Measurements from ENCODE around the gene PIGBOS1.
"Not testable (repeated sequence)": the region's sequence is repeated elsewhere in the genome, so short reads cannot be mapped to it uniquely, and the experiment has no call there.

PIGBOS1 gene

GRCh38 chr15:55290528-55291057, 28.3 kb downstream of the PIGBOS1 start:
- DNase-seq, result peak; percentile 94

GRCh38 chr15:55289746-55290527, 29.0 kb downstream of the PIGBOS1 start, which contains the start of gene RAB27A:
TSS of gene RAB27A (minus strand) at chr15:55289813. CDS start at chr15:55234934, 54,879 bp downstream.
- peak; percentile 89 for DNase-seq

- DNase-seq, result peak; percentile 79
Measured at GRCh38 chr15:55289011-55289745, 29.7 kb downstream of the PIGBOS1 start.

GRCh38 chr15:55288006-55288717, 30.8 kb downstream of the PIGBOS1 start:
- DNase-seq, result peak; percentile 51

- DNase-seq, result not testable (repeated sequence)
Measured at GRCh38 chr15:55286442-55287189, 32.3 kb downstream of the PIGBOS1 start.

- no peak for DNase-seq
Measured at GRCh38 chr15:55284426-55284825, 34.5 kb downstream of the PIGBOS1 start.

GRCh38 chr15:55283379-55284147, 35.4 kb downstream of the PIGBOS1 start:
- DNase-seq, result no peak

- no peak for DNase-seq
Measured at GRCh38 chr15:55282284-55282833, 36.6 kb downstream of the PIGBOS1 start.

GRCh38 chr15:55281517-55282228, 37.2 kb downstream of the PIGBOS1 start:
- no peak for DNase-seq

- DNase-seq, result not testable (repeated sequence)
Measured at GRCh38 chr15:55280589-55280988, 38.3 kb downstream of the PIGBOS1 start.

- no peak for DNase-seq
Measured at GRCh38 chr15:55279746-55280351, 39.1 kb downstream of the PIGBOS1 start.

GRCh38 chr15:55279100-55279745, 39.7 kb downstream of the PIGBOS1 start:
- DNase-seq, result no peak

GRCh38 chr15:55277715-55278114, 41.2 kb downstream of the PIGBOS1 start:
- DNase-seq, result no peak

GRCh38 chr15:55277116-55277564, 41.8 kb downstream of the PIGBOS1 start:
- DNase-seq, result peak; percentile 71

GRCh38 chr15:55276324-55276723, 42.6 kb downstream of the PIGBOS1 start:
- DNase-seq, result no peak

- no peak for DNase-seq
Measured at GRCh38 chr15:55270291-55270690, 48.6 kb downstream of the PIGBOS1 start.

GRCh38 chr15:55268176-55268695, 50.7 kb downstream of the PIGBOS1 start:
- no peak for DNase-seq

- peak; percentile 79 for DNase-seq
Measured at GRCh38 chr15:55267401-55268175, 51.3 kb downstream of the PIGBOS1 start.

Data from activated CD8-positive, alpha-beta memory T cell treated with anti-CD3 and anti-CD28 coated beads for 24 hours (primary cell).